GM19463 (cell line): Measurements from ENCODE around the gene CDH22.

Experiments
- ATAC-seq: cut with Tn5 transposase; IDR thresholded peaks from one replicate; pipeline ENCODE4 v1.9.1; 2021; ENCODE audit warnings: mild to moderate bottlenecking, moderate library complexity; ENCODE audit not compliant: unreplicated experiment

The CDH22 gene

DNA sequence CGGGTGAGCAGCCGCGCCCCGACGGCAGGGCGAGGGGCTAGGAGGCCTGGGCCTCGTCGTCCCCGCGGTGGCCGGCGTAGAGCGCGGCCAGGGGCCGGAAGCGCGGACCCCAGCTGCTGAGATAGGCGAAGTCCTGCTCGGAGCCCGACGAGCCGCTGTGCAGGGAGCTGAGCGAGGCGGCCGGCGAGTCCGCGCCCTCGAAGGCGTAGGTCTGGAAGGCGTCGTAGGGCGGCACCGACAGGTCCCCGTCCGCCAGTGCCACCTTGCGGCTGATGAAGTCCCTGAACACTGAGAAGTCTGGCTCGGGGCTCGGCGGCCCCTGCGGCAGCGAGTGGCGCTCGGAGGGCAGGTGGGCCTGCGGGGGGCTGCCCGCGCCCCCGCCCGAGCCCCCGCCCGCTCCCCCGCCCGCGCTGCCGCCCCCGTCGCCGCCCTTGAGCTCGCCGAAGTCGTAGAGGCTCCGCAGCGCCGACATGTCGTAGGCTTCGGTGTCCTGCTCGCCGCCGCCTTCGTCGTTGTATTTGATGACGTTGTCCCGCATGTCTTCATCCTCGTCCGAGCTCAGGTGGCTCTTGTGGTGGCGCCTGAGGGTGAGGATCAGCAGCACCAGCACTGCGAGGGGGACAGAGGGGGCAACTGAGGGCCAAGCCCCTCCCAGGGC is 133.7 kb downstream of the CDH22 start:
- no peak for ATAC-seq

DNA sequence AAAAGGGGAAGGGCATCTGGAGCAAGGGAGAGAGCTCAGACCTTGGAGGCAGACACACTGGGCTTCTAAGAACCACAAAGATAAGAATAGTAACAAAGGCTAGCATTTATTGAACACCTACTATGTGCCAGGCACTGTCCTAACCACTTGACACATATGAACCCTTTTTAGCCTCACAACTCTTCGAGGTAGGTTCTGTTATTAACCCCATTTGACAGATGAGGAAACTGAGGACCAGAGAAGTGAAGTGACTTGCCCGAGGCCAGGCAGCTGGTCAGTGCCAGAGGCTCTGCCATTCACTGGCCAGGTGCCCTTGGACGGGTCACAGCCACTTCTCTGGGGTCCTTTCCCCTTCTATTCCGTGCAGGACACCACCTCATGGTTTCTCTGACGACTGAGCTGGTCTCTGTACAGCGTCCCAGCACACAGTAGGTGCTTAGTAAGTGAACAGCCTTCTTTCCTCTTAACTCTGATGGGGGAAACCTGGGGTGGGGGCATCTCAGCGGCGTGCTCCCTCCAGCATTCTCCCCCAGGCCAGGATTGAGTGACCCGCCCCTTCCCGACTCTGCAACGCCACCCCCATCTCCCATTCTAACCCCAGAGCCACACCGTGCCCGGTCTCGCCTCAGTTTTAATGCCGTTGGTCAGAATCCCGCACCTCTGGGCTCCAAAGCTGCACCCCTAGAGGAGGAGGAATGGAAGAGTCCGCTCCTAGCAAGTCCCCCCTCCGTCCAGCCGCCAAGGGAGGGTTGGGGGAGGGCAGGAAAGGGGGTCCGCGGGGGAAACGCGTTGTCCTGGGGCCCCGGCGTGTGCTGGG is 134.4 kb downstream of the CDH22 start:
- ATAC-seq = no peak

- ATAC-seq = no peak
These were observed 135.2 kb downstream of the CDH22 start for GRCh38 chr20:46172961-46173536.

DNA sequence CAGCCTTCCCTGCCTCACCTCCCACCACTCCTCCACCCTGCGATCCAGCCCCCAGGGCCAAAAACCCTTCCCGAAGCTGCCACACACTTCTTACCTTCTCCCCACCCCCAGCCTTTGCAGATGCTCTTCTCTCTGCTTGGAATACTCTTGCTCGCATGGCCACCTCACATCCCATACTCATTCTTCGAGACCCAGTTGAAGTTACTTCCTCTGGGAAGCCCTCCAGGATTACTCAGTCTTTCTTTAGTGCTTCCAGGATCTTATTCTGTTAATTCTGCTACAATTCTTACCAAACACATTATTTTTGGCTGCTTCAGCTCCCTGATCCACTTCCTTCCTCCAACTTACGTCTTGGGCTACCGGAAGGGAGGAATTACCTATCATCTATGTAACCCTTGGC is 135.8 kb downstream of the CDH22 start:
- ATAC-seq = no peak

DNA sequence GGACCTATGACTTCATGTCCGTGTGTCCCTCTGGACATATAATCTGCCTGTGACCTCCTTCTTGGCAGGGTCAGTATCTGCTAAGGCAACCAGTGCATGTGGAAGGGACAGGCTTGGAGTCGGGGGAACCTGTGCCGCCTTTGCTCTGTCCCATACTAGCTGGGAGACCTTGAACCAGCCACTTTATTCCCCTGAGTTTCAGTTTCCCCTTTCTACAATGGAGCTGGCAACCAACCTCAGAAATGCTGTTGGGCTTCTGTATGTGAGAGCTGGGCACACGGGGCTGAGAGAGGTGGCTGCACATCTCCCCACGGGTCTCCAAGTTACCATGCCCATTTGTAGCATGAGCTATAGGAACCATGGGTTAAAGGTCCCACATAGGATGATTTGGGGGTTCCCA is 136.4 kb downstream of the CDH22 start:
- no peak for ATAC-seq

GRCh38 chr20:46171476-46171875 is 136.8 kb downstream of the CDH22 start:
- no peak for ATAC-seq

GRCh38 chr20:46169245-46170171 is 138.8 kb downstream of the CDH22 start:
- ATAC-seq = no peak

GRCh38 chr20:46168438-46168837 is 139.9 kb downstream of the CDH22 start:
- ATAC-seq = no peak

GRCh38 chr20:46167080-46167479 is 141.2 kb downstream of the CDH22 start:
- no peak for ATAC-seq

GRCh38 chr20:46164254-46164653 is 144.0 kb downstream of the CDH22 start:
- no peak for ATAC-seq

GRCh38 chr20:46161921-46162320 is 146.4 kb downstream of the CDH22 start:
- ATAC-seq = no peak

DNA sequence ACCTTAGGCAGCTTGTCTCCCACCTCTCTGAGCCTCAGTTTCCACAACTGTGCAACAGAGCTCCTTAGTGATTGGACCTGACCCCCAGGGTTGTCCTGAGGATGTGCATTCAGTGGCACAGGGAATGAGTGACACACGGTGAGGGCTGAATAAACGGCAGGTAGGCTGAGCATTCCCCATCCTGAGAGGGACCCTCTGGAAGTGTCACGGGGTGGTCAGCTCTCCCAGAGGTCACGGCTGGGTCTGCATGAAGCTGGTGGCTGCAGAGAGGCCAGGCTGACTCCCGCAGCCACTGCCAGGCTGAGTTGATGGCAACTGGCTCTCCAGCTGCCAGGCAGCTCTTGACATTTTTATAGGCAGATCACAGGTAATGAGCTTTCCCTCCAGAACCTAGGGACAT is 147.6 kb downstream of the CDH22 start:
- no peak for ATAC-seq

- ATAC-seq = no peak
These were observed 149.0 kb downstream of the CDH22 start for GRCh38 chr20:46159101-46159897.

DNA sequence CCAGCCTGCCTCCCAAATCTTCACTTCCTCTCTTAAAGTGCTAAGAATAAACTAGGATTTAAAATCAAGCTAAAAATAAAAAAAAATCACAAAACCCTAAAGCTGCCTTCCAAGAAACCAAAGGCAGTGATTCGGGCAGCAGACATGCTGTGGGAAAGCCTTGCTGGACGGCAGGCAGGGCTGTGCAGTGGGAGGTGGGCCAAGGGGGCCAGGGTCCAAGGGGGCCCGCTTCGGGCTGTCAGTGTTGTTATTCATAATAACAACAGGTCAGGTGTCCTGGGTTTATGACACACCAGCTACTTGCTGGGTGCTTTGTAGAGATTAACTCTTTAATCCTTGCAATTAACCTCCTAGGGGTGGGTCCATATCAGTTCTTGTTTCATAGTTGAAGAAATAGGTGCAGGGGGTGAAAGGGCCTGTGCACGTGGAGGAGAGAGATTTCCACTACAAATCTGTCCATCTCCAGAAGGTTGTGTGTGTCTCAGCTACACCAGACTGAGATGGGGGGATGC is 149.8 kb downstream of the CDH22 start:
- no peak for ATAC-seq

GRCh38 chr20:46157625-46158024 is 150.7 kb downstream of the CDH22 start:
- no peak for ATAC-seq

GRCh38 chr20:46157076-46157592 is 151.2 kb downstream of the CDH22 start:
- no peak for ATAC-seq

DNA sequence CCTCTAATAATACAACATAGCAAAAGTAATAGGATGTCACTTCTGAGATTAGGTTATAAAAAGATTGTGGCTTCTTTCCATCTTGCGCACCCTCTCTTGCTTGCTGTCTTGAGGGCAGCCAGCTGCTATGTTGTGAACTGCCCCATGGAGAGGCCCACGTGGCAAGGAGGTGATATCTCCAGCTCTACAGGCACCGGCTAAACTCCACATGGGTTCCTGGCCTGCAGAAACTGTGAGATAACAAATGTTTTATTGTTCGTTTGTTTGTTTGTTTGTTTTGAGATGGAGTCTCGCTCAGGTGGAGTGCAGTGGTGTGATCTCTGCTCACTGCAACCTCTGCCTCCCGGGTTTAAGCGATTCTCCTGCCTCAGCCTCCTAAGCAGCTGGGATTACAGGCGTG is 152.2 kb downstream of the CDH22 start:
- no peak for ATAC-seq

DNA sequence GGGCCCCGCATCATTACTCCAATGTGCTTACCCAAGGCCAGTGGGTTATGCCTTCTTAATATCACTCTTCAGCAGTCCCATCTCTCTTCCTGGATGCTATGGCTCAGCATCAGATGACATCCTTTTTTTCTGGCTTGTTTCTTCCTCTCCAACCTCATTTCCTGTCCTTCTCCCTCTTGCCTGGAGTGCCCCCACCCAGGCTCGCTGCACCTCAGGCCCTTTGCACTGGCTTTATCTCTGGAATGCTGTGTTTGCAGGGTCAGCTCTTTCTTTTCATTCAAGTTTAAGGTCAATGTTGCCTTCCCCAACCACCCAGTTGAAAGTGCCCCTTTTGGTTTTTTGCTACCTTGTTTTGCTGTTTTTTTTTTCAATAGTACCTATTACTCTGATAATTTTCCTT is 153.5 kb downstream of the CDH22 start:
- ATAC-seq = no peak

GRCh38 chr20:46154305-46154704 is 154.0 kb downstream of the CDH22 start:
- ATAC-seq = no peak
